Measurements from ENCODE around the gene OVOL3.

DNA sequence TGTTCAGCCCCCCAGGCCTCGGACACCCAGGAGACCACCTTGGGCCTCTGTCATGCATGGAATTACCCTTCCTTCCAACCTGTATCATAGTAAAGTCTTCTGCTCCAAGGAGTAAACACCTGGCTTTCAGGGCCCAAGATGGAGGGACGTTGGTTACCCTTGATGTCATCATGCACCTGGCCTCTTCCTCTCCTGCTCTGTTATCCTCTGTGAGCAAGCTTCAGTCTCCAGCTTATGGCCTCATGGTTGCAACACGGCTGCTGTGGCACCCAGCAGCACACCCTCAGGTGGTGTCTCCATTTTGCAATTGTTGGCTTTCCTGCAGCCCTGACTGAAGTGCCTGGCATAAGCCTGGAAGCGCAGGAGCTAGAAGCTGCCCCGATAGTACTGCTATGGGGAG is 4.0 kb upstream of the OVOL3 start:
- TF ChIP-seq, protein P1, sequence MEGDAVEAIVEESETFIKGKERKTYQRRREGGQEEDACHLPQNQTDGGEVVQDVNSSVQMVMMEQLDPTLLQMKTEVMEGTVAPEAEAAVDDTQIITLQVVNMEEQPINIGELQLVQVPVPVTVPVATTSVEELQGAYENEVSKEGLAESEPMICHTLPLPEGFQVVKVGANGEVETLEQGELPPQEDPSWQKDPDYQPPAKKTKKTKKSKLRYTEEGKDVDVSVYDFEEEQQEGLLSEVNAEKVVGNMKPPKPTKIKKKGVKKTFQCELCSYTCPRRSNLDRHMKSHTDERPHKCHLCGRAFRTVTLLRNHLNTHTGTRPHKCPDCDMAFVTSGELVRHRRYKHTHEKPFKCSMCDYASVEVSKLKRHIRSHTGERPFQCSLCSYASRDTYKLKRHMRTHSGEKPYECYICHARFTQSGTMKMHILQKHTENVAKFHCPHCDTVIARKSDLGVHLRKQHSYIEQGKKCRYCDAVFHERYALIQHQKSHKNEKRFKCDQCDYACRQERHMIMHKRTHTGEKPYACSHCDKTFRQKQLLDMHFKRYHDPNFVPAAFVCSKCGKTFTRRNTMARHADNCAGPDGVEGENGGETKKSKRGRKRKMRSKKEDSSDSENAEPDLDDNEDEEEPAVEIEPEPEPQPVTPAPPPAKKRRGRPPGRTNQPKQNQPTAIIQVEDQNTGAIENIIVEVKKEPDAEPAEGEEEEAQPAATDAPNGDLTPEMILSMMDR (IDR thresholded peaks at IDR 0.05) = no peak
- no peak for TF ChIP-seq POLR2A (IDR thresholded peaks at IDR 0.05)

All from esophagus squamous epithelium (tissue), 4 donors.